ENCODE results near the gene ATXN1. TPM values are rescaled to one million over a fixed set of nuclear protein-coding genes. Genes with fewer than 3 reads are reported as not detected.

Gene ATXN1
- polyA plus RNA-seq, 4 donors, result 4.6 to 16.5 (median 5.9) TPM

GRCh38 chr6:16377470-16377869 is 383.8 kb downstream of the ATXN1 start:
- Histone ChIP-seq H3K4me3 (ENCODE audit: low read depth in 1 of 3, low read length in 3 of 3) (no peak overlapping the region), H3K4me1 (ENCODE audit: control insufficient read depth in 3 of 3, insufficient read depth in 2 of 3, low read depth in 1 of 3, low read length in 2 of 3) (peaks cover 0 to 7% (median 0%) of the 10 kb centered on the region in 3 donors), H3K27me3 (ENCODE audit: control insufficient read depth in 3 of 3, insufficient read depth in 3 of 3, low read length in 3 of 3) (no peaks in the 10 kb centered on the region), H3K9me3 (ENCODE audit: control insufficient read depth in 2 of 2, insufficient read depth in 1 of 2, low read depth in 1 of 2, low read length in 1 of 2) (no peaks in the 10 kb centered on the region), H3K36me3 (ENCODE audit: control insufficient read depth in 3 of 3, insufficient read depth in 2 of 3, low read depth in 1 of 3, low read length in 3 of 3) (no peaks in the 10 kb centered on the region), H3K27ac (ENCODE audit: low read depth in 1 of 3, low read length in 2 of 3) (no peak overlapping the region)
- DNase-seq (no peak), FAIRE-seq (no peak)
- WGBS, 3 donors, result 97 to 99% (median 98%) methylated on average over 9 of the region's 9 CpGs

GRCh38 chr6:16375843-16376242 is 385.4 kb downstream of the ATXN1 start:
- no peak for FAIRE-seq
- 89 to 95% (median 94%) methylated on average over 3 of the region's 3 CpGs for WGBS, 3 donors

GRCh38 chr6:16375206-16375605 is 386.1 kb downstream of the ATXN1 start:
- no peak overlapping the region for H3K27ac ChIP-seq (ENCODE audit: low read depth in 1 of 3, low read length in 2 of 3)
- H3K36me3 ChIP-seq (ENCODE audit: control insufficient read depth in 3 of 3, insufficient read depth in 2 of 3, low read depth in 1 of 3, low read length in 3 of 3), result no peaks in the 10 kb centered on the region
- DNase-seq, result no peak
- FAIRE-seq, result no peak
- no peaks in the 10 kb centered on the region for H3K27me3 ChIP-seq (ENCODE audit: control insufficient read depth in 3 of 3, insufficient read depth in 3 of 3, low read length in 3 of 3)
- 87 to 100% (median 89%) methylated on average over 1 of the region's 1 CpG for WGBS, 3 donors
- H3K4me3 ChIP-seq (ENCODE audit: low read depth in 1 of 3, low read length in 3 of 3), result no peak overlapping the region
- peaks cover 0 to under 1% (median 0%) of the 10 kb centered on the region in 3 donors for H3K4me1 ChIP-seq (ENCODE audit: control insufficient read depth in 3 of 3, insufficient read depth in 2 of 3, low read depth in 1 of 3, low read length in 2 of 3)
- no peaks in the 10 kb centered on the region for H3K9me3 ChIP-seq (ENCODE audit: control insufficient read depth in 2 of 2, insufficient read depth in 1 of 2, low read depth in 1 of 2, low read length in 1 of 2)

More at GRCh38 chr6:16375843-16376242, 385.4 kb downstream of the ATXN1 start:
- Histone ChIP-seq H3K36me3 (ENCODE audit: control insufficient read depth in 3 of 3, insufficient read depth in 2 of 3, low read depth in 1 of 3, low read length in 3 of 3) (no peaks in the 10 kb centered on the region), H3K4me1 (ENCODE audit: control insufficient read depth in 3 of 3, insufficient read depth in 2 of 3, low read depth in 1 of 3, low read length in 2 of 3) (peaks cover 0 to 7% (median 0%) of the 10 kb centered on the region in 3 donors), H3K27me3 (ENCODE audit: control insufficient read depth in 3 of 3, insufficient read depth in 3 of 3, low read length in 3 of 3) (no peaks in the 10 kb centered on the region), H3K9me3 (ENCODE audit: control insufficient read depth in 2 of 2, insufficient read depth in 1 of 2, low read depth in 1 of 2, low read length in 1 of 2) (no peaks in the 10 kb centered on the region), H3K27ac (ENCODE audit: low read depth in 1 of 3, low read length in 2 of 3) (no peak overlapping the region), H3K4me3 (ENCODE audit: low read depth in 1 of 3, low read length in 3 of 3) (no peak overlapping the region)
- DNase-seq, result no peak

GRCh38 chr6:16374461-16375200 is 386.6 kb downstream of the ATXN1 start:
- Histone ChIP-seq H3K36me3 (ENCODE audit: control insufficient read depth in 3 of 3, insufficient read depth in 2 of 3, low read depth in 1 of 3, low read length in 3 of 3) (no peaks in the 10 kb centered on the region), H3K27ac (ENCODE audit: low read depth in 1 of 3, low read length in 2 of 3) (no peak overlapping the region), H3K27me3 (ENCODE audit: control insufficient read depth in 3 of 3, insufficient read depth in 3 of 3, low read length in 3 of 3) (no peaks in the 10 kb centered on the region), H3K4me3 (ENCODE audit: low read depth in 1 of 3, low read length in 3 of 3) (no peak overlapping the region), H3K4me1 (ENCODE audit: control insufficient read depth in 3 of 3, insufficient read depth in 2 of 3, low read depth in 1 of 3, low read length in 2 of 3) (no peaks in the 10 kb centered on the region), H3K9me3 (ENCODE audit: control insufficient read depth in 2 of 2, insufficient read depth in 1 of 2, low read depth in 1 of 2, low read length in 1 of 2) (no peaks in the 10 kb centered on the region)
- no peak for DNase-seq
- 84 to 95% (median 90%) methylated on average over 10 of the region's 10 CpGs for WGBS, 3 donors
- FAIRE-seq, result no peak

- Histone ChIP-seq H3K4me3 (ENCODE audit: low read depth in 1 of 3, low read length in 3 of 3) (no peak overlapping the region), H3K4me1 (ENCODE audit: control insufficient read depth in 3 of 3, insufficient read depth in 2 of 3, low read depth in 1 of 3, low read length in 2 of 3) (no peaks in the 10 kb centered on the region), H3K36me3 (ENCODE audit: control insufficient read depth in 3 of 3, insufficient read depth in 2 of 3, low read depth in 1 of 3, low read length in 3 of 3) (no peaks in the 10 kb centered on the region), H3K9me3 (ENCODE audit: control insufficient read depth in 2 of 2, insufficient read depth in 1 of 2, low read depth in 1 of 2, low read length in 1 of 2) (no peaks in the 10 kb centered on the region), H3K27ac (ENCODE audit: low read depth in 1 of 3, low read length in 2 of 3) (no peak overlapping the region), H3K27me3 (ENCODE audit: control insufficient read depth in 3 of 3, insufficient read depth in 3 of 3, low read length in 3 of 3) (no peaks in the 10 kb centered on the region)
- 74 to 88% (median 84%) methylated on average over 3 of the region's 3 CpGs for WGBS, 3 donors
- DNase-seq (no peak), FAIRE-seq (no peak)
Observed at GRCh38 chr6:16374016-16374415, 387.2 kb downstream of the ATXN1 start.

- WGBS, 3 donors, result 93 to 100% (median 100%) methylated on average over 1 of the region's 1 CpG
- Histone ChIP-seq H3K27ac (ENCODE audit: low read depth in 1 of 3, low read length in 2 of 3) (no peak overlapping the region), H3K4me3 (ENCODE audit: low read depth in 1 of 3, low read length in 3 of 3) (no peak overlapping the region), H3K27me3 (ENCODE audit: control insufficient read depth in 3 of 3, insufficient read depth in 3 of 3, low read length in 3 of 3) (no peaks in the 10 kb centered on the region), H3K4me1 (ENCODE audit: control insufficient read depth in 3 of 3, insufficient read depth in 2 of 3, low read depth in 1 of 3, low read length in 2 of 3) (peaks cover 0 to 8% (median 0%) of the 10 kb centered on the region in 3 donors), H3K9me3 (ENCODE audit: control insufficient read depth in 2 of 2, insufficient read depth in 1 of 2, low read depth in 1 of 2, low read length in 1 of 2) (no peaks in the 10 kb centered on the region), H3K36me3 (ENCODE audit: control insufficient read depth in 3 of 3, insufficient read depth in 2 of 3, low read depth in 1 of 3, low read length in 3 of 3) (no peaks in the 10 kb centered on the region)
- no peak for FAIRE-seq
- no peak for DNase-seq
Observed at GRCh38 chr6:16372029-16372776, 389.1 kb downstream of the ATXN1 start.

- WGBS, 3 donors, result 85 to 96% (median 88%) methylated on average over 1 of the region's 1 CpG
- no peak overlapping the region for H3K4me3 ChIP-seq (ENCODE audit: low read depth in 1 of 3, low read length in 3 of 3)
- no peaks in the 10 kb centered on the region for H3K27me3 ChIP-seq (ENCODE audit: control insufficient read depth in 3 of 3, insufficient read depth in 3 of 3, low read length in 3 of 3)
- H3K4me1 ChIP-seq (ENCODE audit: control insufficient read depth in 3 of 3, insufficient read depth in 2 of 3, low read depth in 1 of 3, low read length in 2 of 3), result peaks cover 0 to 8% (median 0%) of the 10 kb centered on the region in 3 donors
- H3K27ac ChIP-seq (ENCODE audit: low read depth in 1 of 3, low read length in 2 of 3), result no peak overlapping the region
- DNase-seq (no peak), FAIRE-seq (no peak)
- H3K9me3 ChIP-seq (ENCODE audit: control insufficient read depth in 2 of 2, insufficient read depth in 1 of 2, low read depth in 1 of 2, low read length in 1 of 2), result no peaks in the 10 kb centered on the region
- no peaks in the 10 kb centered on the region for H3K36me3 ChIP-seq (ENCODE audit: control insufficient read depth in 3 of 3, insufficient read depth in 2 of 3, low read depth in 1 of 3, low read length in 3 of 3)
Observed at GRCh38 chr6:16371401-16371800, 389.9 kb downstream of the ATXN1 start.

- 79 to 83% (median 81%) methylated on average over 2 of the region's 2 CpGs for WGBS, 3 donors
- no peak overlapping the region for H3K4me3 ChIP-seq (ENCODE audit: low read depth in 1 of 3, low read length in 3 of 3)
- DNase-seq (no peak), FAIRE-seq (no peak)
- no peak overlapping the region for H3K27ac ChIP-seq (ENCODE audit: low read depth in 1 of 3, low read length in 2 of 3)
- H3K9me3 ChIP-seq (ENCODE audit: control insufficient read depth in 2 of 2, insufficient read depth in 1 of 2, low read depth in 1 of 2, low read length in 1 of 2), result no peaks in the 10 kb centered on the region
- H3K27me3 ChIP-seq (ENCODE audit: control insufficient read depth in 3 of 3, insufficient read depth in 3 of 3, low read length in 3 of 3), result no peaks in the 10 kb centered on the region
- H3K36me3 ChIP-seq (ENCODE audit: control insufficient read depth in 3 of 3, insufficient read depth in 2 of 3, low read depth in 1 of 3, low read length in 3 of 3), result no peaks in the 10 kb centered on the region
- H3K4me1 ChIP-seq (ENCODE audit: control insufficient read depth in 3 of 3, insufficient read depth in 2 of 3, low read depth in 1 of 3, low read length in 2 of 3), result peaks cover 0 to 8% (median 0%) of the 10 kb centered on the region in 3 donors
Observed at GRCh38 chr6:16370943-16371342, 390.3 kb downstream of the ATXN1 start.

All from small intestine (tissue), 7 donors.